Caco-2 (cell line): ENCODE measurements around the gene CD226. TPM values are rescaled to one million over a fixed set of nuclear protein-coding genes. Genes with fewer than 3 reads are reported as not detected.
"Not testable (repeated sequence)": the region's sequence is repeated elsewhere in the genome, so short reads cannot be mapped to it uniquely, and the experiment has no call there.

Experiments used
- BruUV-seq: library from RNA; stranded (reverse); fragments of 400-500 nt; replicated peaks from 2 replicates; lab custom pipeline; 2021; lab: Mats Ljungman, UMichigan
- CTCF ChIA-PET: fragments of 300-600 bp; sonication (Branson Sonifier 250); formaldehyde crosslinking; loops from one replicate; lab custom pipeline; 2022; ENCODE audit warnings: antibody characterized with exemption; lab: Charles Lee
- POLR2A ChIA-PET: fragments of 300-600 bp; sonication (Branson Sonifier 250); formaldehyde crosslinking; loops from one replicate; lab custom pipeline; 2022; ENCODE audit warnings: antibody characterized with exemption; lab: Charles Lee
- DNase-seq, 2 experiments: peaks; one replicate each; pipeline versions ENCODE4 v3.0.0 to v3.0.0-alpha.2; 2020 to 2022
- H3K27me3 ChIP-seq: replicated peaks from 2 replicates; pipeline ENCODE4 v1.6.0; 2011; ENCODE audit warnings: low read length; ENCODE audit not compliant: control insufficient read depth, insufficient read depth
- H3K36me3 ChIP-seq: 2 replicates; pipeline ENCODE4 v1.5.1; 2011; ENCODE audit warnings: low read length; ENCODE audit not compliant: control insufficient read depth, insufficient read depth
- H3K4me1 ChIP-seq: fragments of 250-450 bp; sonication (Bioruptor Pico); 2 replicates; pipeline ENCODE4 v1.5.1; 2020; ENCODE audit warnings: mild to moderate bottlenecking
- H3K4me3 ChIP-seq: 2 replicates; pipeline ENCODE4 v1.5.1; 2011; ENCODE audit warnings: low read depth, mild to moderate bottlenecking, control low read depth, low read length
- H3K9me3 ChIP-seq: fragments of 250-450 bp; sonication (Bioruptor Pico); 2 replicates; pipeline ENCODE4 v1.5.1; 2020; ENCODE audit warnings: mild to moderate bottlenecking, moderate library complexity
- H3K27ac Mint-ChIP-seq: one replicate; pipeline ENCODE4 v1.8.0; 2022; ENCODE audit warnings: mixed read lengths; ENCODE audit not compliant: unreplicated experiment
- H3K27me3 Mint-ChIP-seq: one replicate; pipeline ENCODE4 v1.8.0; 2022; ENCODE audit warnings: mixed read lengths; ENCODE audit not compliant: insufficient read depth, unreplicated experiment
- H3K36me3 Mint-ChIP-seq: one replicate; pipeline ENCODE4 v1.8.0; 2022; ENCODE audit warnings: mild to moderate bottlenecking, mixed read lengths; ENCODE audit not compliant: insufficient read depth, unreplicated experiment
- H3K4me1 Mint-ChIP-seq: one replicate; pipeline ENCODE4 v1.8.0; 2022; ENCODE audit warnings: low read depth, mixed read lengths; ENCODE audit not compliant: unreplicated experiment
- H3K4me3 Mint-ChIP-seq: one replicate; pipeline ENCODE4 v1.8.0; 2022; ENCODE audit warnings: mild to moderate bottlenecking, moderate library complexity, mixed read lengths; ENCODE audit not compliant: unreplicated experiment
- H3K9me3 Mint-ChIP-seq: one replicate; pipeline ENCODE4 v1.8.0; 2022; ENCODE audit warnings: mixed read lengths; ENCODE audit not compliant: unreplicated experiment
- intact Hi-C: fragments of 100-400 bp; cut with micrococcal nuclease; formaldehyde crosslinking; loops from one replicate; pipeline ENCODE4 v1.10.0; 2022; ENCODE audit not compliant: unreplicated experiment
- total RNA-seq: library from RNA; stranded (reverse); gene quantifications from 2 replicates; pipeline ENCODE4 v1.2.3, GENCODE V29; 2022
- TF ChIP-seq, protein P1 (sequence below), 2 experiments: fragments of 200-600 bp in 1 of 2; IDR thresholded peaks; 1 replicate in 1 of 2; 2 replicates in 1 of 2; pipeline versions ENCODE4 v1.5.1 to v1.8.0; 2011 to 2022; ENCODE audit warnings: antibody characterized with exemption in 1 of 2, control low read depth in 1 of 2, inconsistent platforms in 1 of 2, low read depth in 1 of 2, low read length in 1 of 2, mild to moderate bottlenecking in 1 of 2, moderate library complexity in 1 of 2; ENCODE audit not compliant: insufficient read depth in 1 of 2, severe bottlenecking in 1 of 2, unreplicated experiment in 1 of 2

CD226 gene
- total RNA-seq, 1 experiment from 2014 or later = 0.02 TPM

- H3K27me3 Mint-ChIP-seq = no peaks in the 10 kb centered on the region
- Histone ChIP-seq H3K9me3 (no peaks in the 10 kb centered on the region), H3K36me3 (no peaks in the 10 kb centered on the region), H3K4me3 (no peak overlapping the region), H3K4me1 (no peaks in the 10 kb centered on the region), H3K27me3 (no peaks in the 10 kb centered on the region)
- no peaks in the 10 kb centered on the region for H3K36me3 Mint-ChIP-seq
- no peaks in the 10 kb centered on the region for H3K4me1 Mint-ChIP-seq
- no peaks in the 10 kb centered on the region for H3K9me3 Mint-ChIP-seq
- CTCF ChIA-PET = no interaction called here
- intact Hi-C loops = no loop called here
- BruUV-seq = no TSS peak
- TF ChIP-seq, protein P1, sequence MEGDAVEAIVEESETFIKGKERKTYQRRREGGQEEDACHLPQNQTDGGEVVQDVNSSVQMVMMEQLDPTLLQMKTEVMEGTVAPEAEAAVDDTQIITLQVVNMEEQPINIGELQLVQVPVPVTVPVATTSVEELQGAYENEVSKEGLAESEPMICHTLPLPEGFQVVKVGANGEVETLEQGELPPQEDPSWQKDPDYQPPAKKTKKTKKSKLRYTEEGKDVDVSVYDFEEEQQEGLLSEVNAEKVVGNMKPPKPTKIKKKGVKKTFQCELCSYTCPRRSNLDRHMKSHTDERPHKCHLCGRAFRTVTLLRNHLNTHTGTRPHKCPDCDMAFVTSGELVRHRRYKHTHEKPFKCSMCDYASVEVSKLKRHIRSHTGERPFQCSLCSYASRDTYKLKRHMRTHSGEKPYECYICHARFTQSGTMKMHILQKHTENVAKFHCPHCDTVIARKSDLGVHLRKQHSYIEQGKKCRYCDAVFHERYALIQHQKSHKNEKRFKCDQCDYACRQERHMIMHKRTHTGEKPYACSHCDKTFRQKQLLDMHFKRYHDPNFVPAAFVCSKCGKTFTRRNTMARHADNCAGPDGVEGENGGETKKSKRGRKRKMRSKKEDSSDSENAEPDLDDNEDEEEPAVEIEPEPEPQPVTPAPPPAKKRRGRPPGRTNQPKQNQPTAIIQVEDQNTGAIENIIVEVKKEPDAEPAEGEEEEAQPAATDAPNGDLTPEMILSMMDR (IDR thresholded peaks at IDR 0.05; ENCODE audit: insufficient read depth in 1 of 2, low read depth in 1 of 2, low read length in 1 of 2, severe bottlenecking in 1 of 2, unreplicated experiment in 1 of 2) = no peak
- POLR2A ChIA-PET = no interaction called here
- DNase-seq = no peak
- no peak overlapping the region for H3K4me3 Mint-ChIP-seq
- no peak overlapping the region for H3K27ac Mint-ChIP-seq
These were observed 81.5 kb downstream of the CD226 start for GRCh38 chr18:69866212-69866611.

GRCh38 chr18:69865776-69866175 is 81.9 kb downstream of the CD226 start:
- H3K36me3 ChIP-seq = no peaks in the 10 kb centered on the region
- no peaks in the 10 kb centered on the region for H3K4me1 ChIP-seq
- no peaks in the 10 kb centered on the region for H3K4me1 Mint-ChIP-seq
- TF ChIP-seq, protein P1 (IDR thresholded peaks at IDR 0.05; ENCODE audit: insufficient read depth in 1 of 2, low read depth in 1 of 2, low read length in 1 of 2, severe bottlenecking in 1 of 2, unreplicated experiment in 1 of 2) = no peak
- POLR2A ChIA-PET = no interaction called here
- no peaks in the 10 kb centered on the region for H3K27me3 Mint-ChIP-seq
- BruUV-seq = no TSS peak
- no peaks in the 10 kb centered on the region for H3K9me3 Mint-ChIP-seq
- H3K4me3 ChIP-seq = no peak overlapping the region
- H3K9me3 ChIP-seq = no peaks in the 10 kb centered on the region
- H3K36me3 Mint-ChIP-seq = no peaks in the 10 kb centered on the region
- CTCF ChIA-PET = no interaction called here
- H3K4me3 Mint-ChIP-seq = no peak overlapping the region
- H3K27me3 ChIP-seq = no peaks in the 10 kb centered on the region
- no peak overlapping the region for H3K27ac Mint-ChIP-seq
- no peak for DNase-seq
- intact Hi-C loops = no loop called here

DNA sequence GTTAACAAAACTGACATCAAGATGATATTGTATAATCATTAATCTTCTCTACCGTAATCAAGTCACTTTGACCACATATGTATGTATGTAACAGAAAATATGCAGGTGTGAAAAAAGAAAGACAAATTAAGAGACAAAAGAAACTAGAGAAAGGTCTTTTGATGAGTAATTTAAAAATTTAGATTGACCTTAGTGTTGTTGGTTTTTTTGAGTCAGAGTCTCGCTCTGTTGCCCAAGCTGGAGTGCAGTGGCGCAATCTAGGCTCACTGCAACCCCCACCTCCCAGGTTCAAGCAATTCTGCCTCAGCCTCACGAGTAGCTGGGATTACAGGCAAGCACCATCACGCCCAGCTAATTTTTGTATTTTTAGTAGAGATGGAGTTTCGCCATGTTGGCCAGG is 82.9 kb downstream of the CD226 start:
- H3K27me3 ChIP-seq, CTCF ChIA-PET, H3K9me3 Mint-ChIP-seq, H3K36me3 Mint-ChIP-seq, H3K4me3 Mint-ChIP-seq, H3K4me1 ChIP-seq, H3K27ac Mint-ChIP-seq, H3K36me3 ChIP-seq, H3K9me3 ChIP-seq, H3K4me3 ChIP-seq, H3K27me3 Mint-ChIP-seq, BruUV-seq, POLR2A ChIA-PET, DNase-seq, intact Hi-C loops, H3K4me1 Mint-ChIP-seq: not testable (repeated sequence)

- no peak for DNase-seq
- Histone ChIP-seq H3K27me3 (no peaks in the 10 kb centered on the region), H3K4me3 (no peak overlapping the region), H3K9me3 (no peaks in the 10 kb centered on the region), H3K36me3 (no peaks in the 10 kb centered on the region), H3K4me1 (no peaks in the 10 kb centered on the region)
- no peaks in the 10 kb centered on the region for H3K36me3 Mint-ChIP-seq
- H3K4me1 Mint-ChIP-seq = no peaks in the 10 kb centered on the region
- H3K27ac Mint-ChIP-seq = no peak overlapping the region
- ChIA-PET CTCF (no interaction called here), POLR2A (no interaction called here)
- peaks cover 3% of the 10 kb centered on the region for H3K27me3 Mint-ChIP-seq
- intact Hi-C loops = no loop called here
- BruUV-seq = no TSS peak
- no peak overlapping the region for H3K4me3 Mint-ChIP-seq
- TF ChIP-seq, protein P1 (IDR thresholded peaks at IDR 0.05; ENCODE audit: insufficient read depth in 1 of 2, low read depth in 1 of 2, low read length in 1 of 2, severe bottlenecking in 1 of 2, unreplicated experiment in 1 of 2) = no peak
- no peaks in the 10 kb centered on the region for H3K9me3 Mint-ChIP-seq
These were observed 88.8 kb downstream of the CD226 start for GRCh38 chr18:69858897-69859296.
